ENCODE measurements around the gene TLR5. TPM values are rescaled to one million over a fixed set of nuclear protein-coding genes. Genes with fewer than 3 reads are reported as not detected.

TLR5 gene
- total RNA-seq, 3 donors from 2014 or later (not counting 1 experiment from before 2014, with no cell fraction given) = 0.24 to 0.41 (median 0.33) TPM

- Mint-ChIP-seq H3K4me1 (no peaks in the 10 kb centered on the region), H3K4me3 (no peak overlapping the region), H3K9me3 (no peaks in the 10 kb centered on the region), H3K27me3 (ENCODE audit: low read depth in 2 of 2) (peaks cover 7 to 10% of the 10 kb centered on the region in 2 donors), H3K27ac (no peak overlapping the region), H3K36me3 (no peaks in the 10 kb centered on the region)
- DNase-seq (no peak), ATAC-seq (no peak)
- Histone ChIP-seq H3K9me3 (ENCODE audit: control insufficient read depth, insufficient read depth, low read length) (no peaks in the 10 kb centered on the region), H3K27ac (ENCODE audit: low read length) (no peak overlapping the region), H3K36me3 (ENCODE audit: control insufficient read depth, insufficient read depth, low read length) (no peaks in the 10 kb centered on the region), H3K4me1 (ENCODE audit: control insufficient read depth, insufficient read depth, low read length) (no peaks in the 10 kb centered on the region), H3K4me3 (ENCODE audit: low read length) (no peak overlapping the region), H3K27me3 (ENCODE audit: control insufficient read depth, insufficient read depth, low read length) (peaks cover 2% of the 10 kb centered on the region)
- TF ChIP-seq CTCF (IDR thresholded peaks at IDR 0.05) = no peak
- 97% methylated on average over 9 of the region's 9 CpGs for WGBS (ENCODE audit: insufficient coverage)
- intact Hi-C loops (cut with micrococcal nuclease) = no loop called here
Measured at GRCh38 chr1:223059526-223059925, 83.5 kb downstream of the TLR5 start.

Other genes starting within 250 kb of the TLR5 start
- gene SUSD4, start 220.9 kb upstream of the TLR5 start, total RNA-seq = 1 to 10 TPM in 1 of 3 donors, under 1 TPM in 1, not detected in 1; 0.60 to 1.1 TPM

All from natural killer cell (primary cell).